ENCODE measurements around the gene OR6J1.

DNA sequence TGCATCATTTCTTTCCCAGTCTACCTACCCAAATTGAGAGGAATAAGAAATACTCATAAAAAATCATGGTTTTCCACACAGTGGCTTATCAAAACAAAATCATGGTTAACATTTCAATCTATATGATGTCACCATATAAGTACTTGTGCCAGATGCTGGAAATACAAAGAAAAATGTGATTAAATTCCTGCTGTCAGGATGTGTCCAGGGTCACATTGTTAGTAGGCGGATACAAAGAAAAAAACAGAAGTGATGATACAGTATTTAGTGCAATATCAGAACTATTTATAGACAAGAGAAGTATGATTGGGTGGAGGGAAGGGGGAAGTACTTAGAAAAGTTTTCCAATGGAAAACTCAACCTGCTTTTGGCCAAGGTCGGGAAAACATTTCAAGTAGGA lies 47.0 kb upstream of the OR6J1 start:
- TF ChIP-seq, protein P1, sequence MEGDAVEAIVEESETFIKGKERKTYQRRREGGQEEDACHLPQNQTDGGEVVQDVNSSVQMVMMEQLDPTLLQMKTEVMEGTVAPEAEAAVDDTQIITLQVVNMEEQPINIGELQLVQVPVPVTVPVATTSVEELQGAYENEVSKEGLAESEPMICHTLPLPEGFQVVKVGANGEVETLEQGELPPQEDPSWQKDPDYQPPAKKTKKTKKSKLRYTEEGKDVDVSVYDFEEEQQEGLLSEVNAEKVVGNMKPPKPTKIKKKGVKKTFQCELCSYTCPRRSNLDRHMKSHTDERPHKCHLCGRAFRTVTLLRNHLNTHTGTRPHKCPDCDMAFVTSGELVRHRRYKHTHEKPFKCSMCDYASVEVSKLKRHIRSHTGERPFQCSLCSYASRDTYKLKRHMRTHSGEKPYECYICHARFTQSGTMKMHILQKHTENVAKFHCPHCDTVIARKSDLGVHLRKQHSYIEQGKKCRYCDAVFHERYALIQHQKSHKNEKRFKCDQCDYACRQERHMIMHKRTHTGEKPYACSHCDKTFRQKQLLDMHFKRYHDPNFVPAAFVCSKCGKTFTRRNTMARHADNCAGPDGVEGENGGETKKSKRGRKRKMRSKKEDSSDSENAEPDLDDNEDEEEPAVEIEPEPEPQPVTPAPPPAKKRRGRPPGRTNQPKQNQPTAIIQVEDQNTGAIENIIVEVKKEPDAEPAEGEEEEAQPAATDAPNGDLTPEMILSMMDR (conservative IDR thresholded peaks at IDR 0.05 in 1 of 2, IDR thresholded peaks at IDR 0.05 in 1 of 2; ENCODE audit: low read depth in 1 of 2, low read length in 2 of 2) = no peak
- no peak for TF ChIP-seq EZH2 (IDR thresholded peaks at IDR 0.05; ENCODE audit: low read length, missing control alignments)
